HG03439 (cell line): Measurements from ENCODE around the gene TMEM253.

Source experiments
- ATAC-seq: cut with Tn5 transposase; IDR thresholded peaks from one replicate; pipeline ENCODE4 v1.9.1; 2021; ENCODE audit warnings: mild to moderate bottlenecking, moderate library complexity; ENCODE audit not compliant: unreplicated experiment

TMEM253 gene

GRCh38 chr14:21103710-21104447, 3.0 kb downstream of the TMEM253 start:
- ATAC-seq, result peak; percentile 93

- ATAC-seq, result peak; percentile 38
Measured at GRCh38 chr14:21104448-21105060, 3.7 kb downstream of the TMEM253 start.

GRCh38 chr14:21105095-21105494, 4.2 kb downstream of the TMEM253 start:
- no peak for ATAC-seq

GRCh38 chr14:21106176-21106497, 5.3 kb downstream of the TMEM253 start:
- ATAC-seq, result no peak

GRCh38 chr14:21106498-21107282, 5.8 kb downstream of the TMEM253 start:
- ATAC-seq, result no peak

GRCh38 chr14:21107283-21107800, 6.5 kb downstream of the TMEM253 start:
- ATAC-seq, result no peak

GRCh38 chr14:21108791-21109190, 7.9 kb downstream of the TMEM253 start:
- ATAC-seq, result no peak

- peak; percentile 35 for ATAC-seq
Measured at GRCh38 chr14:21109377-21110138, 8.7 kb downstream of the TMEM253 start.

- no peak for ATAC-seq
Measured at GRCh38 chr14:21112255-21112654, 11.4 kb downstream of the TMEM253 start.

- ATAC-seq, result no peak
Measured at GRCh38 chr14:21113369-21113768, 12.5 kb downstream of the TMEM253 start.

GRCh38 chr14:21118933-21119332, 18.1 kb downstream of the TMEM253 start:
- ATAC-seq, result no peak

- no peak for ATAC-seq
Measured at GRCh38 chr14:21120686-21121085, 19.8 kb downstream of the TMEM253 start.

- no peak for ATAC-seq
Measured at GRCh38 chr14:21121122-21121521, 20.3 kb downstream of the TMEM253 start.

- no peak for ATAC-seq
Measured at GRCh38 chr14:21123429-21123828, 22.6 kb downstream of the TMEM253 start.

- ATAC-seq, result no peak
Measured at GRCh38 chr14:21133901-21134300, 33.0 kb downstream of the TMEM253 start.

GRCh38 chr14:21136024-21136423, 35.2 kb downstream of the TMEM253 start:
- ATAC-seq, result no peak

- no peak for ATAC-seq
Measured at GRCh38 chr14:21142357-21142756, 41.5 kb downstream of the TMEM253 start.

- no peak for ATAC-seq
Measured at GRCh38 chr14:21145437-21145836, 44.6 kb downstream of the TMEM253 start.

GRCh38 chr14:21149641-21150367, 48.9 kb downstream of the TMEM253 start:
- ATAC-seq, result no peak
